AG08396 (cell line): ENCODE results near the gene PGAP3.

ENCODE experiments used
- DNase-seq: peaks from one replicate; pipeline ENCODE4 v3.0.0; 2012; ENCODE audit warnings: low spot score, mixed read lengths

PGAP3 gene

GRCh38 chr17:39697961-39698360, 10.1 kb upstream of the PGAP3 start:
- no peak for DNase-seq

GRCh38 chr17:39696731-39697130, 8.9 kb upstream of the PGAP3 start:
- no peak for DNase-seq

- no peak for DNase-seq
These were observed 7.2 kb upstream of the PGAP3 start for GRCh38 chr17:39695089-39695474.

- no peak for DNase-seq
These were observed 6.7 kb upstream of the PGAP3 start for GRCh38 chr17:39694593-39694992.

- DNase-seq = no peak
These were observed 1.1 kb upstream of the PGAP3 start for GRCh38 chr17:39688945-39689344.

GRCh38 chr17:39688475-39688835, 598 bp upstream of the PGAP3 start:
- DNase-seq = no peak

- DNase-seq = no peak
These were observed 734 bp downstream of the PGAP3 start for GRCh38 chr17:39687101-39687545.

- no peak for DNase-seq
These were observed 3.3 kb downstream of the PGAP3 start for GRCh38 chr17:39684369-39685192.

GRCh38 chr17:39683295-39683939, 4.4 kb downstream of the PGAP3 start:
- no peak for DNase-seq

- DNase-seq = no peak
These were observed 8.2 kb downstream of the PGAP3 start for GRCh38 chr17:39679521-39680192.

GRCh38 chr17:39678340-39679116, 9.3 kb downstream of the PGAP3 start:
- no peak for DNase-seq

- no peak for DNase-seq
These were observed 10.1 kb downstream of the PGAP3 start for GRCh38 chr17:39677542-39678339.

- DNase-seq = no peak
These were observed 10.8 kb downstream of the PGAP3 start for GRCh38 chr17:39677072-39677471.

- DNase-seq = no peak
These were observed 11.5 kb downstream of the PGAP3 start for GRCh38 chr17:39676198-39676819.

GRCh38 chr17:39675390-39676082, 12.3 kb downstream of the PGAP3 start:
- no peak for DNase-seq

- no peak for DNase-seq
These were observed 13.0 kb downstream of the PGAP3 start for GRCh38 chr17:39674702-39675389.

GRCh38 chr17:39674179-39674578, 13.7 kb downstream of the PGAP3 start:
- DNase-seq = no peak

- DNase-seq = no peak
These were observed 14.3 kb downstream of the PGAP3 start for GRCh38 chr17:39673335-39674081.
